AG08395 (cell line): ENCODE results near the gene IQCE.
"Not testable (repeated sequence)": the region's sequence is repeated elsewhere in the genome, so short reads cannot be mapped to it uniquely, and the experiment has no call there.

Experiments
- DNase-seq: peaks from one replicate; pipeline ENCODE4 v3.0.0; 2012; ENCODE audit warnings: mixed read lengths, low spot score

IQCE gene

GRCh38 chr7:2602406-2603043, 43.7 kb downstream of the IQCE start:
- no peak for DNase-seq

DNA sequence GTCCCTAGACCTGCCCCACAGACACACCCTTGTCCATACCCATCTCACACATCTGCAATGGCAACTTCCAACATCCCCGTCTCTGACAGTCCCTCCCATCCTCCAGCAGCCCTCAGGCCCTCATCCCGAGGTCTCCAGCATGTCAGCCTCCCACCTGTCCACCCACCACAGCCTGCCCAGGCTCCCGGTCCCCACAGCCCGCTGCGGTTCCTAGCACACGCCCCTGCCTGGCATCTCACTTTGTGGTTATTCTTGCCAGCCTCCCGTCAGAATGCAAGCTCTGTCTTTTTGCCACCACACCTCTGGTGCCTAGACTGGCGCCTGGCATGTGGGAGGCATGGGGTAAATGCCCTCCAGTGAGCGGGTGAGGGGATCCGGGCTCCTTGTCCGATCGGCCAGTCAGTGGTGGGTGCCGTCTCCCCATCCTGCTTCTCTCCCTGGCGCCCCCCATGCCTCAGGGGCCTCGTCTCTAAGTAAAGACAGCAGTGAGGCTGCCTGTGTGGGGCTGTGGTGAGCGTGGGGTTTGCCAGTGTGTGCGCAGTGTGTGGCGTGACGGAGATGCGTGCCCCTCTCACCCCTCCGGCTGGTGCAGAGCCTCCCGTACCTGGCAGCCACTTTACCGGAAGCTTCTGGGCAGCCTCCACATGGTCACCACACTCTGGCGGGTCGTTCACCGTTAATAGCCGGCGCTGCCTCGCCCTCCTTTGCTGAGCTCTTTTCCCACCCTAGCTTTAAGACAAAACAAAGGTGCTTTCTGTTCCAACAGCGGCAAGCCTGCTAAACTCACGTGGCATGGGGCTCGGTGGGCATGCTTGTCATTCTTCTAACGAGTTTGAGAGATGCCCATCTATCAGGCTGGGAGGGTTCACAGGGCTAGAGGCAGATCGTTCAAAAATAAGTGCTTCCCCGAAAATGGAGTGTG, 44.5 kb downstream of the IQCE start:
- no peak for DNase-seq

DNA sequence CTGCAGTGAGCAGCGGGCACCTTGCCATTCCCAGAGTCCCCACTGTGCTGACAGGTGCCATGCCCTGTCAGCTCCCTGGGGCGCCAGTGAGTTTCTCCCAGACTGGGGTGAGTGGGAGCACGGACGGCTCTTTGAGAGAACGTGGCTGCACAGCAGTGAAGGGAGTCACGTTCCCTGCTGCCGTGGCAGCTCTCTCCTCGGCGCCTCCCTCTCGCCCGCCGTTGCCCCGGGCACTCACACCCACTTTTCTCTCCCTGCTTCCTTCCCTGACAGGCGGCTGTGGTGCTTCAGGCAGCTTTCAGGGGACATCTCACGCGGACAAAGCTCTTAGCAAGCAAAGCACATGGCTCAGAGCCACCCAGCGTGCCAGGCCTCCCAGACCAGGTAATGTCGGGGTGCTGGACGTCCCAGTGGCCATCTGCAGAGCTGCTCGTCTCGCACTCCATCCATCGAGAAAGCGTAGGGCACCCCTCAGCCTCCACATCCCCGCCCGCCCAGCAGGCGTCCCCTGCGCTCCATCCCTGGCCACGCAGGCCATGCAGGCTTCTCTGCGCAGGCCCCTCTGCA, 45.9 kb downstream of the IQCE start:
- no peak for DNase-seq

- no peak for DNase-seq
Observed at GRCh38 chr7:2605608-2606538, 47.1 kb downstream of the IQCE start.

GRCh38 chr7:2606539-2606936, 47.8 kb downstream of the IQCE start:
- DNase-seq = no peak

GRCh38 chr7:2607122-2607922, 48.5 kb downstream of the IQCE start:
- peak; percentile 64 for DNase-seq

DNA sequence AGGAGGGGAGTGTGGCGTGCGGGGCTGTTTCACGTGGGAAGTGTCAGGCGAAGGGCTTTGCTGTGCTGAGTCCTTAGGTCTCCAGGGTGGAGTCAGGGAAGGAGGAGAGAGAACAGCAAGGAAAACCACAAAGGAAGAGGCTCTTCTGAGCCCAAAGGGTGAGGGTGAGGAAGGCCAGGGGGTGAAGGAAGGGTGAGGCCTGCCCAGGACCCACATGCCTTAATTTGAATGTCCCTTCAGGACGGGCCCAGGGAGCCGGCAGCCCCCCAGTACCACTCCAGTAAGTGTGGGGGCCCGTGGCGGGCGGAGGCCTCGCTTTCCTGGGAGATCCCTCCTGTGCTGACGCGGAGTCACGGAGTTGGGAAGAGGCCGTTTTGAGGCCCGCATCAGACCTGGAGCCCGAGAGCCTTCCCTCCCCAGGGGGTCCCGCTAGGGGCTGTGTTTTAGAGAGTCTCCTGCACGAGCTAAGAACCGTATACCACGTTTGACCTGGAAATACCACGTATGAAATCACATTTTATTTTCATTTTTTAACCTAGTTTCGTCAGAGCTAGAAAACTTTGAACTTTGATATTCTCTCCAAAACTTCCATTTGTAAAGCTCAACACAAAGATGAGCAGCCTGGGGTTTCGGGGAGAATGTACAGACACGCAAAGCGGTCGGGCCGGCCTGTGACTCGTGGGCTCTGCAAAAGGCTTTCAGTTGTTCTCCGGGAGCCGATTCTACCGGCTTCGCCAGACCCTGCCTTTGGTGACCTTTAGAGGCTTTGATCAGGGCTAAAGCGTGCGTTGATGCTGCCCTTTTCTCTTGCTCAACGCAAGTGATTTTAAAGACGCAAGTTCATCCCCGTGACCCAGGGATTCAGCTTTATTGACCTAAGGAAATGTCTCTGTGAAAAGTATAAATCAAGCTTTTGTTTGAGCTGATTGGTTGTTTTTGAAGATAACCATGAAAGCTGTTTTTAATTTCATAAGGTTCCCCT, 49.4 kb downstream of the IQCE start:
- no peak for DNase-seq

- no peak for DNase-seq
Observed at GRCh38 chr7:2608921-2609411, 50.2 kb downstream of the IQCE start.

- DNase-seq = not testable (repeated sequence)
Observed at GRCh38 chr7:2609646-2610045, 50.9 kb downstream of the IQCE start.

DNA sequence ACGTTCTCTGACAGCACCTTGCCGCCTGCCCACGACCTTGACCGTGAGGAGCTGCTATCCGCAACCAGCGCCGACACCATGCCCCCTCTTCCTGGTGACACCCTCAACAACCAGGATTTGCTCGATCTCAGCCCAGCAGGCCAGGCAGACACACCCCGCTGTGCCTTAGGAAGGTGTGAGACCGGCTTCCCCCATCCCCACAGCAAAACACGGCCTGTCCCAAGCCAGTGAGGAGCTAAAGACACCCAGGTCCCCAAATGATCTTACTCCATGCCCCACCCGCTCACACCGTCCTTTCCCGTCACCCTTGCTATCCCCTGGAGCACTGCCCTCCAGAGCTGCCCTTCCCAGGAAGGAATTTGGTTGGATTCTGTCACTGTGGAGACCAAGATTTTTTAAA, 51.7 kb downstream of the IQCE start:
- no peak for DNase-seq

DNA sequence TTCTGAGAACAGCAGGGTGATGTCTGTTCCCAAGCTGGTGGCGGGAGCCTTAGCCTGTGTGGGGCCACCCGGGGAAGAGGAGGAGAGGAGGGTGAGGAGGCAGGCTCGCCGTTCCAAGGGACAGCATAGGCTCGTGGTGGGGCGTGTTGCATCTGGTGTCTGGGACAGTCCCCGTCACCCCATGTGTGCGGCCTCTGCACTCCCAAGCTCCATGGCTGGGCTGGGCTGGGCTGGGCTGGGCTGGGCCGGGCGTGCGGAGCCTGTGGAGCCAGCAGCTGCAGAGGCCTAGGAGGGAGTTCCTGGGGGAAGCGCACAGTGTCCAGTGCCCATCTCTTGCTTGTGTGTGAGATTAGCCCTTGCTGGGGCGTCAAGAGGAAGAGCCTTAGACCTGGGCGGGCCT, 52.1 kb downstream of the IQCE start:
- no peak for DNase-seq

DNA sequence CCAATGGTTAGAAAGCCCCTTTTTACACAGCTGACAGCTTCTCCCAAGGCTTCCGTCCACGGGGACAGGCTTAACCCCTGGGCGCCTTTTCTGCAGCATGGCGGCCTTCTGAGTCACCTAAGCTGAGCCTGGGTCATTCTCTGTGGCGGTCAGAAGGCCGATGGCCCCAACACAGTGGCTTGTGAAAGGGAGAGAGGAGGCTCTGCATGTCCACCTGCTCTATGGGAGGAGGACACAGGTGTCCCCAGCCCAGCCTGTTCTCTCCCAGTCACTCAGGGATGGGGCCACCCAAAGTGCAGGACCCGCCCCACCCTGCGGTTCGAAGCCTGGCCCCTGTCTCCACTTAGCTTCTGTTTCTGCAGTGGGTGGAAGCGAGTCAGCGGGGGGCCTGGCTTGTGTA, 52.6 kb downstream of the IQCE start:
- DNase-seq = no peak

GRCh38 chr7:2611922-2612321, 53.1 kb downstream of the IQCE start:
- DNase-seq = no peak

DNA sequence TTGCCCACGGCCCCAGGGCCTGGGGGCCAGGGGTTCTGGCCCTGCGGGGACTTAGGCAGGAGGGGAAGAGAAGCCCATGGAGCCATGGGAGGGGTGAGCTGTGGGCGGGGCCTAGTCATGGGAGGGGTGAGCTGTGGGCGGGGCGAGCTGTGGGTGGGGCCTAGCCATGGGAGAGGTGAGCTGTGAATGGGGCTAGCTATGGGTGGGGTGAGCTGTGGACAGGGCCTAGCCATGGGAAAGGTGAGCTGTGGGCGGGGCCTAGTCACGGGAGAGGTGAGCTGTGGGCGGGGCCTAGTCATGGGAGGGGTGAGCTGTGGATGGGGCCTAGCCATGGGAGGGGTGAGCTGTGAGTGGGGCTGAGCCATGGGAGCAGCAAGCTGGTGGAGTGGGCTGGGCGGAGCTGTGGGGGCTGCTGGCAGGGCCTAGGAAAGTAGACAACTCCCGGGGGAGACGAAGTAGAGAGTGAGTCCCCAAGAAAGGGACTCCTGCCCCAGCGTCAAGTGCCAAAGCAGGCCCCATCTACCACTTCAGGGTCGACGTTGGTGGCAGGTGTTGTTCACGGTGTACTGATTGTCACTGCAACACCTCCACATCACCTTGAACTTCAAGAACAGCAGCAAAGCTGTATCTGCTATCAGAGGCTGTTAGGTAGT, 53.8 kb downstream of the IQCE start:
- DNase-seq = no peak

DNA sequence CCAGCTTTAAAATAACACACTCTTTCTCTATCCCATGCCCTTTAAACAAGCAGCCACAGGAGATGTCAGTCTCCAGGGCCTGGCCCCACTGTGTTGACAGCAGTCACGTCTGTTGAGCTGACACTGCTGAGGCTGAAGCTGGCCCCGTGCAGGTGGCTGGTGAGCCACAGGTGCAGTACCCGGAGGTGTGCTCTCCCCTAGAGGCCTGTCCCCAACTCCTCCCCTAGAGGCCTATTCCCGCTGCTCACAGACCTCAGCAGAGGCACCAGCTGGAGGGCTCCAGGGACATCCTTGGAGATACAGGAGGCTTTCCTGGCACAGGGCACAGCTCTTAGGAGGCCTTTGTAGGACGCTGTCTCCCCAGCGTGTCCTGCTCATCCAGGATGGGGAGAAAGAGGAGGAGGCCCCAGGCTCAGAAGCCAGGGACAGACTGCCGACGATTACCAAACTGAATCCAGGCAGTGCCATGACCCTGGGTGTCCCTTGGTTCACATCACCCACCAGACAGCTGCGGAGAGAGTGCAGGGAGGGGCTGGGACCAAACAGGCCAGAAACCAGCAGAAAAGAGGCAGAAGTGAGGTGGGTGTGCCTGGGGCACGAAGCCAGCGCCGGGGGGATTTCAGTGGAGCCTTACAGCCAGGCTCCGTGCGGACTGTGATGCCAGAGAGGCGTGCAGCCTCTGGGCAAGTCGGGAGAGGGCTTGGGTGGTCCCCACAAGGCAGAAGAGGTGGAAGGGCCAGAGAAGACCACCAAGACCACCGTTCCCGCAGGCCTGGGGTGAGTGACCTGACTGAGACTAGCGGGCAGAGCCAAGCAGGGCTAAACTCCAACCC, 54.5 kb downstream of the IQCE start:
- DNase-seq = no peak

DNA sequence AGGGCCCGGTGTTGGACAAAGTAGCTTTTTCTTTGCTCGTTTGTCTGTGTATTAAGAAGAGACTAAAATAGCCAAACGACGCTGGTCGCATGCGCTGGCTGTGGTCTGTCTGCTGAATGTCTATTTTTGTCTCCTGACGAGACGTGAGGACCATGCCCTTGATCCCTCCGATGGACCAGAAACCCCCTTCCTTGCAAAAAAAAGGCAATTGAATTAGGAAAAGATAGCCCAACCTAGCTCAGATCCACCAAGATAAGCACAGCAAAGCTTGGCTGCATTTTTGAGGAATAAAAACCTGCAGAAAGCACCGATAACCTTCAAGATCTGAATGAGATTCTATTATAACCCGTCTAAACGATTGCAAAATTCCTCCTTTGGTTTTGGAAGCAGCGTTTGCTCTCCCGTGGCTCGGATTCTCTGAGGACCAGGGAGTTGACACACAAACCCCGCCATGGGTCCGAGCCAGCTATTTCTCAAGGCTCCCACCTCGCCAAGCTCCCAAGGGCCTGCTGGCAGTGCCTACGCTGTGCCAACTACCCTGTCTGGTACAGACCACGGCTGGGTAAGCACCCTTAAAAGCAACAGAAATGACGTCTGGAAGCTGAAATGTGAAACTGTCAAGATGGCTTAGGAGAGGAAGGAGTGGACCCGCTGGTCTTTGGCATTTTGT, 55.3 kb downstream of the IQCE start:
- peak; percentile 79 for DNase-seq

DNA sequence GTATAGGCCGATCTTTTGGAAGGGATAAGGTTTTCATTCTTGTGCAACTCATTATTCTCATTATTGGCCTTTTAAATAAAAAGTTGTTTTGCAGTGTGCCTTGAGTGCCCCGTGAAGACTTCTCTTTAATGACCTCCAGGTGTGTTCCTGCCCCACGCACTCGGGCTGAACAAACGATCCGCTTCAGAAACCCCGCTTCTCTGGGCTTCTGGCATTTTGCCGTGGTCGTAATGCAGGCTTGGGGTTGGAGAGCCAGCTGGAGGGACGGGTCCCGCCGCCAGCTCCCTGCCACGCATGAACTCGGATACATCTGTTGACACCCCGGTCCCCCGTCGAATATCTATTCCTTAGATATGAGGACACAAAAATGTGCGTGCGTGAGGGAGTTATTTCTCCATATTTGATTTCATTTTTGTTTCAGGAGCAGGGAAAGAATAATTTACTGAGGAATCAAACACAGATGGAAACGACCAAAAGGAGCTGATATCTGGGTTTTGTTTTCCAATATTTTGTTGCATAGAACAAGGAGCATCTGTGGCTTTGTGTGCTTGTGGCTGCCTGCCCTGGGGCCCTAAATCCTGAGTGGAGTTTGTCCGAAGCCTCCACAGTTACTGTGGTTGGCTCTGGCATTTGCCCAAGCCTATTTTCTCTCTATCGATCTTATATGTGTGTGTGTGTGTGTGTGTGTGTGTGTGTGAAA, 56.0 kb downstream of the IQCE start:
- peak; percentile 29 for DNase-seq
